ENCODE results near the gene IMMP1L. TPM values are rescaled to one million over a fixed set of nuclear protein-coding genes. Genes with fewer than 3 reads are reported as not detected.

Gene IMMP1L
- total RNA-seq, 1 donor from 2014 or later = 17.0 TPM

DNA sequence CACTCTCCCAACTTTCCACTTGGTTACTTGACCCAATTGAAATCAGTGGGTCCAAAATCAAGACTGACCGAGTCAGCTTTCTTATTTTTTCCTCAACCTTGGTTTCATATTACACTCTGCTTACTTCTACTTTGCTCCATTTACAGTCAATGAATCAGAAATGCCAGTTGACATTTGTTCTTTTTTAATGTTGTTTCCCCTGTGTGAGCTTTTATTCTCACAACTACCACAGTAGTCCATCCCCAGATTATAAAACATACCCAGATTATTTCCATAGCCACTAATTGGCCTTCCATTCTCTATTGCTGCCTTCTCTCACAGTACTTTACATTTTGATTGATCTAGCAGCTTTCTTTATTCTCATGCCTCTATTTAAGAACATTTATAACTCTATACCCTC is 89.8 kb downstream of the IMMP1L start:
- Mint-ChIP-seq H3K36me3 (ENCODE audit: low read depth) (peaks cover under 1% of the 10 kb centered on the region), H3K9me3 (ENCODE audit: low read depth) (no peaks in the 10 kb centered on the region), H3K27me3 (ENCODE audit: low read depth) (no peaks in the 10 kb centered on the region), H3K27ac (ENCODE audit: unreplicated experiment) (no peak overlapping the region), H3K4me3 (ENCODE audit: unreplicated experiment) (no peak overlapping the region), H3K4me1 (ENCODE audit: low read depth) (peaks cover 12% of the 10 kb centered on the region)
- TF ChIP-seq, protein P1, sequence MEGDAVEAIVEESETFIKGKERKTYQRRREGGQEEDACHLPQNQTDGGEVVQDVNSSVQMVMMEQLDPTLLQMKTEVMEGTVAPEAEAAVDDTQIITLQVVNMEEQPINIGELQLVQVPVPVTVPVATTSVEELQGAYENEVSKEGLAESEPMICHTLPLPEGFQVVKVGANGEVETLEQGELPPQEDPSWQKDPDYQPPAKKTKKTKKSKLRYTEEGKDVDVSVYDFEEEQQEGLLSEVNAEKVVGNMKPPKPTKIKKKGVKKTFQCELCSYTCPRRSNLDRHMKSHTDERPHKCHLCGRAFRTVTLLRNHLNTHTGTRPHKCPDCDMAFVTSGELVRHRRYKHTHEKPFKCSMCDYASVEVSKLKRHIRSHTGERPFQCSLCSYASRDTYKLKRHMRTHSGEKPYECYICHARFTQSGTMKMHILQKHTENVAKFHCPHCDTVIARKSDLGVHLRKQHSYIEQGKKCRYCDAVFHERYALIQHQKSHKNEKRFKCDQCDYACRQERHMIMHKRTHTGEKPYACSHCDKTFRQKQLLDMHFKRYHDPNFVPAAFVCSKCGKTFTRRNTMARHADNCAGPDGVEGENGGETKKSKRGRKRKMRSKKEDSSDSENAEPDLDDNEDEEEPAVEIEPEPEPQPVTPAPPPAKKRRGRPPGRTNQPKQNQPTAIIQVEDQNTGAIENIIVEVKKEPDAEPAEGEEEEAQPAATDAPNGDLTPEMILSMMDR (IDR thresholded peaks at IDR 0.05) = no peak
- no peak for DNase-seq (ENCODE audit: low spot score)

DNA sequence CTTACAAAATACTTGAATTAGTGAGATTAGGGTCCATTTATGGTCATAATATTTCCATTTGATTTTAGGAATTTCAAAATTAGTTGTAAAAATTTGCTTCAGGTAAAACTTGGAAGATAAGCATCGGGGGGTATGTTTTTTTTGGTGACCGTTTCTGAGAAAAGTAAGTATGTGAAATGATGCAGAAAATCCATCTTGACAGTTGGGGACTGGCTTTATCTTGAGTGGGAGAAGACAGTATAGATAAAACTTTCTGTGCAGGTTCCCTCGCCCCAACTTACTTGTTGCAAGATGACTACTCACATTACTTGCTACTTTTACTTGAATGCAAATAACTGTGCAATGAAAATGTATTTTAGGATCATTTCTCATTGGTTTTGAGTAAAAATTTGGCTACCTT is 90.3 kb downstream of the IMMP1L start:
- no peaks in the 10 kb centered on the region for H3K9me3 Mint-ChIP-seq (ENCODE audit: low read depth)
- H3K4me3 Mint-ChIP-seq (ENCODE audit: unreplicated experiment) = no peak overlapping the region
- peaks cover 2% of the 10 kb centered on the region for H3K36me3 Mint-ChIP-seq (ENCODE audit: low read depth)
- no peaks in the 10 kb centered on the region for H3K27me3 Mint-ChIP-seq (ENCODE audit: low read depth)
- H3K27ac Mint-ChIP-seq (ENCODE audit: unreplicated experiment) = no peak overlapping the region
- H3K4me1 Mint-ChIP-seq (ENCODE audit: low read depth) = peaks cover 12% of the 10 kb centered on the region
- TF ChIP-seq, protein P1 (IDR thresholded peaks at IDR 0.05) = no peak
- DNase-seq (ENCODE audit: low spot score) = no peak

DNA sequence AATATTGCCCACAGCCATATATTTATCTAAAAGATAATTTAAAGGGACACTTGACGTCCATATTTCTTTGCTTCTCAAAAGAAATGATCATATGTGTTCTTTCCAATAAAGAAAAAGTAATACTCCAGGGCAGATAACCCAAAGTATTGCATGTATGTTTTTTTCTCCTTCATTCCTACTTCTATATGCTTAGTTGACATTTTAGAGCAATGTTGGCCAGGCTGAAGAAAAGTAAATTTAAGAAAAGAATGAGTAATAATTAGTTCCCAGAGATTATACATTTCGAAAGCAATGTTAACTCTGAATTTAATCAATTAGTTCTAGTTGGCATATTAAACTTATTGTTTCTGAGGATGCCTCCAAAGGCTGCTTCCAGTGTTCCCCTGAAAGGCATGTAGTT is 91.6 kb downstream of the IMMP1L start:
- TF ChIP-seq, protein P1 (IDR thresholded peaks at IDR 0.05) = no peak
- DNase-seq (ENCODE audit: low spot score) = no peak
- no peaks in the 10 kb centered on the region for H3K9me3 Mint-ChIP-seq (ENCODE audit: low read depth)
- H3K4me3 Mint-ChIP-seq (ENCODE audit: unreplicated experiment) = no peak overlapping the region
- peaks cover 12% of the 10 kb centered on the region for H3K4me1 Mint-ChIP-seq (ENCODE audit: low read depth)
- peaks cover 2% of the 10 kb centered on the region for H3K36me3 Mint-ChIP-seq (ENCODE audit: low read depth)
- no peak overlapping the region for H3K27ac Mint-ChIP-seq (ENCODE audit: unreplicated experiment)
- H3K27me3 Mint-ChIP-seq (ENCODE audit: low read depth) = no peaks in the 10 kb centered on the region

DNA sequence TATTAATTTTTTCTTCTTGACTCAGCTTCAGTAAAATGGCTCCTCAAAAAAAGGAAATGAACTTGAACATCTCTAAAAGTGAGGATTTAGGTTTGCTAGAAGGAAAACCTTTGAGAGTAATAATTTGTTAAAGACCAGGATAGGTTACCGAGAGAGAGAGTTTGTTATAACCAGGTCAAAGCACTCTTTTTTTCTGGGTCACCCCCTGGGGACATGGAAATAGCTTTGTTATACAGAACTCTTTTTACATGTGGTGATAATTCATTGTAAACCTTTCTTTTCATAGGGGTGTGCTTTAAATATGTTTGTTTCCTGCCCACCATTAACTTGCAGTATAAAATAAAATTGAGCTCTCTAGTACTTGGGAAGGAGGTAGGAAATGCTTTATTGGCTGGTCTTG is 92.1 kb downstream of the IMMP1L start:
- Mint-ChIP-seq H3K27me3 (ENCODE audit: low read depth) (no peaks in the 10 kb centered on the region), H3K9me3 (ENCODE audit: low read depth) (no peaks in the 10 kb centered on the region), H3K36me3 (ENCODE audit: low read depth) (peaks cover 2% of the 10 kb centered on the region), H3K4me3 (ENCODE audit: unreplicated experiment) (no peak overlapping the region), H3K27ac (ENCODE audit: unreplicated experiment) (no peak overlapping the region), H3K4me1 (ENCODE audit: low read depth) (peaks cover 12% of the 10 kb centered on the region)
- TF ChIP-seq, protein P1 (IDR thresholded peaks at IDR 0.05) = no peak
- DNase-seq (ENCODE audit: low spot score) = no peak

DNA sequence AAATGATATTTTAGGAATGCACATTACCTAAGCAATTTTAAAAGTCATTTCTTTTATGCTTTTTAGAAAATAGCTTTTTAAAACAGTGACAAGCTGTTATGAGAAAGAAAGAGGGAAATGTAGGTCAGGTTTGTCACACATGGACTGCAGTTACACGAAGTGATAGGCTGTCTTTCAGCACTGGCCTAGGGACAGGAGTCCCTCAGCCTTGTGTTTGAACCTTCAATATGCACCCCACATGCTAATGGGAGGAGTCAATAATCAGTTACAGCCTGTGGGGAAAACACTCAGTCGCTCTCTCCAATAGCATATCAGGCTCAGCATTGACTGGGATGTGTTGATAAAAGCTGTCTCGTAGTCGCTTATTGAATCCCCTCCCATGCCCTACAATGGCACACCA is 94.0 kb downstream of the IMMP1L start:
- TF ChIP-seq, protein P1 (IDR thresholded peaks at IDR 0.05) = no peak
- Mint-ChIP-seq H3K9me3 (ENCODE audit: low read depth) (peaks cover 9% of the 10 kb centered on the region), H3K4me1 (ENCODE audit: low read depth) (peaks cover 12% of the 10 kb centered on the region), H3K36me3 (ENCODE audit: low read depth) (peaks cover 8% of the 10 kb centered on the region), H3K4me3 (ENCODE audit: unreplicated experiment) (no peak overlapping the region), H3K27ac (ENCODE audit: unreplicated experiment) (no peak overlapping the region), H3K27me3 (ENCODE audit: low read depth) (no peaks in the 10 kb centered on the region)
- DNase-seq (ENCODE audit: low spot score) = no peak
